C1 segment of cervical spinal cord (tissue), 14 donors: ENCODE results near the gene SH3GL1.
"Not testable (repeated sequence)": the region's sequence is repeated elsewhere in the genome, so short reads cannot be mapped to it uniquely, and the experiment has no call there.

ENCODE experiments used
- DNase-seq, 14 donors: peaks; one replicate each; lab custom pipeline; 2025; lab: John Stamatoyannopoulos, UW

The SH3GL1 gene

GRCh38 chr19:4363571-4364304, 36.6 kb downstream of the SH3GL1 start:
- no peak for DNase-seq

GRCh38 chr19:4362831-4363545, 37.4 kb downstream of the SH3GL1 start:
- DNase-seq, result peak in 1 of 14 donors; percentile 52

GRCh38 chr19:4362101-4362828, 38.1 kb downstream of the SH3GL1 start:
- DNase-seq, result peak in 1 of 14 donors; percentile 38

GRCh38 chr19:4361152-4362046, 38.9 kb downstream of the SH3GL1 start:
- DNase-seq, result no peak

- peak in 1 of 14 donors; percentile 37 for DNase-seq
These were observed 39.7 kb downstream of the SH3GL1 start for GRCh38 chr19:4360641-4361151.

- no peak for DNase-seq
These were observed 40.2 kb downstream of the SH3GL1 start for GRCh38 chr19:4360081-4360569.

- no peak for DNase-seq
These were observed 40.7 kb downstream of the SH3GL1 start for GRCh38 chr19:4359627-4360000.

- DNase-seq, result no peak
These were observed 41.4 kb downstream of the SH3GL1 start for GRCh38 chr19:4358709-4359626.

- DNase-seq, result no peak
These were observed 42.4 kb downstream of the SH3GL1 start for GRCh38 chr19:4357921-4358326.

GRCh38 chr19:4357095-4357797, 43.1 kb downstream of the SH3GL1 start:
- peak in 2 of 14 donors; percentile 16 to 35 for DNase-seq

- DNase-seq, result no peak
These were observed 45.5 kb downstream of the SH3GL1 start for GRCh38 chr19:4354897-4355296.

GRCh38 chr19:4354282-4354681, 46.1 kb downstream of the SH3GL1 start:
- no peak for DNase-seq

GRCh38 chr19:4352701-4353121, 47.6 kb downstream of the SH3GL1 start:
- DNase-seq, result peak in 4 of 14 donors; percentile 4 to 26 (median 18)

GRCh38 chr19:4350726-4351125, 49.6 kb downstream of the SH3GL1 start:
- DNase-seq, result no peak

GRCh38 chr19:4350111-4350510, 50.2 kb downstream of the SH3GL1 start:
- DNase-seq, result no peak

- DNase-seq, result not testable (repeated sequence)
These were observed 51.1 kb downstream of the SH3GL1 start for GRCh38 chr19:4349225-4349624.

GRCh38 chr19:4347521-4347920, 52.8 kb downstream of the SH3GL1 start:
- DNase-seq, result no peak

- DNase-seq, result no peak
These were observed 54.3 kb downstream of the SH3GL1 start for GRCh38 chr19:4346020-4346383.

GRCh38 chr19:4345342-4346019, 54.9 kb downstream of the SH3GL1 start:
- no peak for DNase-seq
